ENCODE results near the gene RASGRF1.

The RASGRF1 gene

DNA sequence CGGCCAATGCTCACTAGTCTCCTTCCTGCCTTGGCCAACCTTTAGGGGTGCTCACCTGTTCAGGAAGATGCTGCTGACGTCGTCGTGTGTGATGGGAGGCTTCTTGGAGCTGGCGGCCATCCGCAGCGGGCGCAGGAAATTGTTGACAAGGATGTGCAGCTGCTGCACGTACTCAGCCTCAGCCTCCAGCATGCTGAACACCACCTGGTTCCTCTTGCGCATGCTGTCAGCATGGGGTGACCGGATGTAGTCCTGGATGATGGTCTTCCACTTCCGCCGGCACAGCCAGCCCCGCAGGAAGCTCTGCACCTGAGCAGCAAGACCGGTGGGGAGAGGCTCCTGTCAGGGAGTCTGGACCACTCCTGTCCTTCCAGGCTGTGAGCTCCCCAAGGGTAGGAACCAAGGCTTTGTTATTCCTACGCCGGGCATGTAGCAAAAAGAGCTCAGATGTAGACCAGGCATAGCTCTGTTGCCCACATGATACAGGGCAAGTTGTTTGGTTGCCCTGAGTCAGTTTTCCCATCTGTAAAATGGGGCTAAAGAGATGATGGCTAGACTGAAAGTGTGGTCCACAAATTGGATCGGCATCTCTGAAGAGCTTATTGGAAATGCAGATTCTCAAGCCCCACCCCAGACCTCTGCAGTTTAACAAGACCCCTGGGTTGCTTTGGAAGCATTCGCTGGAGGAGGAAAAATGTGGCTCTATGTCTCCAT, 43.7 kb downstream of the RASGRF1 start:
- in situ Hi-C loops (cut with MboI; ENCODE audit: low sequenced_read_pairs), result no loop called here

DNA sequence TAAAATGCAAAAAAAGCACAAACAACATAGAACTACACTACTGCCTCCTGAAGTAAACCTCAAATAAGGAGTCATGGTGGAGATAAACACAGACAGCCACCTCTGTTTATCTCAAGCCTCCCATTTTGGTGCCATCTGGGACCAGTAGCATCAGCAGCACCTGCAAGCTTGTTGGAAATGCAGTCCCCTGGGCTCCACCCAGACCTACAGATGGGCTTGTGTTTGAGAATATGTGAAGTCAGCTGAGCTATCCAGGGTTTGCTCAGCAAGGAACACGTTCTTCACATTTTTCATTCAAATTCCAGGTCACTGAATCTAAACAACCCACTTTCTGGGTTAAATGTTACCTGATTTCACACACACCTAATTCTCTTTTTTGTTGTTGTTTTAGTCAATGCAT, 45.5 kb downstream of the RASGRF1 start:
- in situ Hi-C loops (cut with MboI; ENCODE audit: low sequenced_read_pairs), result no loop called here

DNA sequence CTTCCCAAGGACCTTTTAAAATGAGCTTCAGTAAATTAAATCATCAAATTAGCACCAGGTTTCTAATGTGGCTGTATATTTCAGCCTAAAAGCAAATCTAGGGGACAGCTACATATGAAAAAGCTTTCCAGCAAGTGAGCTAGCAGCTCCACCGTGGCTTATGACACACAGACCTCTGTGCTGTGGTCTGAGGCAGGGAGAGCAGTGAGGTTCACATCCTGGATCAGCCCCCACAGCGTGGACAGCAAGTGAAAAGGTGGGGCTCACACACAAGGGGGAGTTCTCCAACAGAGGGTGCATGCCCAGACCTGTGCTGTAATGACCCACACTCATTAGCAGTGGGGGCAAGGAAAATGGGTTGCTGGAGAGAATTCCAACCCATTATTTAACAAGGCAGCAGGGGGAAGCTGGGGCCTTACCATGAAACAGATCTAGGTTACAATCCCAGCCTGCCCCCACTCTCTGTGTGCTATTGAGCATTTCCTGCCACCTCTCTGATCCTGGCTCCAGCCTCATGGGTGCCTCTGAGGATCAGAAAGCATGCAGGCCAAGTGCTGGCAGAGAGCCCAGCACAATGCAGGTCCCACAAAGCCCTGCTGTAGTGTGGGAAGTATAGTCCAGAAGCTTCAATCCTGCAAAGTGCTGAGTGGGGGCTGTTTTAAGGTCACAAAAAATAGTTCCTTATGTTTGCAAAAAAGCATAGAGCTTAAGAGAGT, 48.2 kb downstream of the RASGRF1 start:
- in situ Hi-C loops (cut with MboI; ENCODE audit: low sequenced_read_pairs), result no loop called here

DNA sequence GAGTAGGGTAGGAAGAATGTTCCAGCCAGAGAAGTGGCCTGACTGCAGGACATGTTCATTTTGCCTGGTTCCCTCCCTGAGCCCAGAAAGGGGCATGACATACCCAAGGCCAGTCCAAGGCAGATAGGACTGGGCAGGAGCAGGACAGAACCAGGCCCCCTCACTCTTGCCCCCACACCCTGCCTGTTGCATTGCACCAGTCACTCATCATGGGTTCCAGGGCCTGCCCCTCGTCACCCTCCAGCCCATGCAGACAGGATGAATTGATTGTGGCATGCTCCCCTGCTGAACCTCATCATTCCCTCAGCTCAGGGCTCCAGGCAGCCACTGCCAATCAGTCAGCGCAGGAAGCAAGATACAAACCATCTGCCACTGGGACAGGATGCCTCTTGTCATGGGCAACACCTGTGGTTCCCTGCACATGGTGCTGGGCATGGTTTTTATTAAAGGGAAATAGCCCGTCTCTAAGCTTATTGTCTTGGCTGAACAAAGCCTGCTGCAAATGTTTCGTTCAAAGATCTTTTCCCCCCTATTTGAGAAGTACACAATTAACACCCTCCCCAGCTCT, 48.9 kb downstream of the RASGRF1 start:
- in situ Hi-C loops (cut with MboI; ENCODE audit: low sequenced_read_pairs), result no loop called here

DNA sequence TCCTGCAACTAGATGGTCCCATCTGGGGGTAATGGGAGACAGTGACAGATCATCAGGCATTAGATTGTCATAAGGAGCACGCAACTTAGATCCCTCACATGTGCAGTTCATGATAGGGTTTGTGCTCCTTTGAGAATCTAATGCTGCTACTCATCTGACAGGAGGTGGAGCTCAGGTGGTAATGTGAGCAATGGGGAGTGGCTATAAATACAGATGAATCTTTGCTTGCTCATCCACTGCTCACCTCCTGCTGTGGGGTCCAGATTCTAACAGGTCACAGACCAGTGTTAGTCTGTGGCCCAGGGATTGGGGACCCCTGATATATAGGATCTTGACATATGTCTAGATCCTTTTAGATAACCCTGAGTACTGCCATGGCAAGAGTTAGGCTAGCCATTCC, 52.7 kb downstream of the RASGRF1 start:
- in situ Hi-C loops (cut with MboI; ENCODE audit: low sequenced_read_pairs), result loop anchor here (10.0 kb wide), 1 partner anchor 147 kb away; no protein-coding TSS in a partner anchor

DNA sequence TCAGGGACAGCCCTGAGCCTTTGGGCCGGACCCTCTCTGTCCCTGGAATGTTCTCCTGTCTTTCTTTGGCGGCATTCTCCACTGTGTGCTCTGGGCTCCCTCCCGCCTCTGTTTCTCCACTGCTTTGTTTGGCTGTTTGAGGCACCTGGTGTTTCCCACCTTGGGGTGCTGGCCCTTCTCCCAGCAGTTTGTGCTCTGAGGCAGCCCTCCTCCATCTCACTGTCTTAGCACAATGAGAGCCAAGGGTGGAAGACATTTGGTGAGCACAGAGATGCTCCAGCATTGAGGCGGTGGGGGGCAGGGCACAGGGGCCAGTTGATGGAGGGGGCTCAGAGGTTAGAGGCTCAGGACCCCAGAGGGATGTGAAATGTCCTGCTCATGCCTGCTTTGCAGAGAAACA, 54.3 kb downstream of the RASGRF1 start:
- in situ Hi-C loops (cut with MboI; ENCODE audit: low sequenced_read_pairs), result loop anchor here (10.0 kb wide), 1 partner anchor 148 kb away; no protein-coding TSS in a partner anchor

DNA sequence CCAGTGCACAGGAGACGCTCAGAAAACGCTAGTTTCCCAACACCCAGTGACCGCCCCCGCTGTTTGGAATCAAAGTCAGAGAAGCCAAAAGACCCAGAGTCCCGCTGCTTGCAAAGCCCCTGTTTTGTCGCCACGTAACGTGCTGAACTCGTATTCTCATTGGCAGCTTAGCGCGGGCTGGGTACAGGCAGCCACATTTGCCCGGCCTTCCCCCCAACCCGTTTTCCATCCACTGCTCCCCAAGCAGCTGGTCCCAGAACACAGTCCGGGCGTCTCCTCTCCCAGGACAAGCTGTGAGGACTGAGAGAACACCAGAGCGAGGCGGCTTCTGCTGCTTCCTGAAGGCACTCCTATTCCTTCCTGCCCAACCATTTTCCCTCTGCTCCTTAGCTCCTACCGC, 54.8 kb downstream of the RASGRF1 start:
- in situ Hi-C loops (cut with MboI; ENCODE audit: low sequenced_read_pairs), result loop anchor here (10.0 kb wide), 1 partner anchor 149 kb away; no protein-coding TSS in a partner anchor

DNA sequence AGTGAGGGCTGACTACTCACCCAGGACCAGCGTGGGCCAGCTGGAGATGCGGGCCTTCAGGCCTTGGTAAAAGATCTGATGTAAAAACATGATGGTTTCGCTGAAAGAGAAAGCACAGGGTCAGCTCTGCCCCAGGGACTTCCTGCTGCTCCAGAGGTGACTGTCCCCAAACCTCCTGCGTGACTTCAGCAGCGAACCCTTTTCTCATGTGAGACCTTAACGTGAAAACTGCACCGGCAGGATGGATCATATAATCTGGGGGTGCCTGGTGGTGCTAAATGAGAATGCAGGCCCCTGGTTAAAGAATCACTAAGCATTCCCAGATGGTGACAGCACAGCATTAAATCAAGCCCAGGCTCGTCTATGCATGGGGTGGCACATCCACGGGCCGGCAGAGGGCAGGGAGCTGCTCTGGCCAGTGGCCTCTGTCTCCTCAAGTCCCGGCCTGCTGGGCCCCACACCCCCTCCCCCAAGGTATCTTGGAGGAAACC, 55.4 kb downstream of the RASGRF1 start:
- in situ Hi-C loops (cut with MboI; ENCODE audit: low sequenced_read_pairs), result loop anchor here (10.0 kb wide), 1 partner anchor 150 kb away; no protein-coding TSS in a partner anchor

DNA sequence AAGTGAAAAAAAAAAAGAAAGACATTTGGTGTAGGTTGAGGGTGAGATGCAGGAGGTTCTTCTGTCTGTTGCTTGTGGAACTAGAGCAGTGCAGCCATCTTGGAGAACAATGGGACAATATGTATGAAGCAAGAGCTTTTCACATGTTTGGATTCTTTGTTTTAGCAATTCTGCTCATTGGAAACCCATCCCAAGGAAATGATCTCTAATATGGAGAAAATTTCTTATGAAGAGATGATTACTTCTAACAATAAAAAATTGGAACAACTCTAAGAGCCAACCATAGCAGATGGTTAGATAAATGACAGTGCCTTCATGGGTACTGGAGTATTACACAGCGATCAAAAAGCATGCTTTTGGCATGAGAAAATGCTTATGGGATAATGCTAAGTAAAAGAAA, 56.3 kb downstream of the RASGRF1 start:
- in situ Hi-C loops (cut with MboI; ENCODE audit: low sequenced_read_pairs), result loop anchor here (10.0 kb wide), 1 partner anchor 151 kb away; no protein-coding TSS in a partner anchor

DNA sequence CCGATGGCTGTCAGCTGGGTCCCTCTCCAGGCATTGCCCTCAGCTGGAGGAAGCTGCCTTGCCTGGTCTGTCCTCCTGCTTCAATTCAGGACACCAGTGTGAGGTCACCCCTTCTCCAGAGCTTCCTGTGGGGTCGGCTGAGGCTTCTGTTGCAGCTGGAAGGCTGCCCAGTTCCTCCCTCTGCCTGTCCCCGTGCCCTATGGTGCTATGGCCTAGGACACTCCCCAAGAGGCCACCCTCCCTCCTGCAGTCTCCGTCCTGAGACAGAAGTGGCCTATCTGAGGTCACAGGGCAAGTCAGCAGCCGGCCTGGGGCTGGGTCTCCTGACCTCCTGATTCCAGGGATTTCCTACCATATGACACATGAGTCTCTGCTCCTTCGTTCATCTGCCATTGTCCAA, 57.9 kb downstream of the RASGRF1 start:
- in situ Hi-C loops (cut with MboI; ENCODE audit: low sequenced_read_pairs), result loop anchor here (10.0 kb wide), 1 partner anchor 152 kb away; no protein-coding TSS in a partner anchor

DNA sequence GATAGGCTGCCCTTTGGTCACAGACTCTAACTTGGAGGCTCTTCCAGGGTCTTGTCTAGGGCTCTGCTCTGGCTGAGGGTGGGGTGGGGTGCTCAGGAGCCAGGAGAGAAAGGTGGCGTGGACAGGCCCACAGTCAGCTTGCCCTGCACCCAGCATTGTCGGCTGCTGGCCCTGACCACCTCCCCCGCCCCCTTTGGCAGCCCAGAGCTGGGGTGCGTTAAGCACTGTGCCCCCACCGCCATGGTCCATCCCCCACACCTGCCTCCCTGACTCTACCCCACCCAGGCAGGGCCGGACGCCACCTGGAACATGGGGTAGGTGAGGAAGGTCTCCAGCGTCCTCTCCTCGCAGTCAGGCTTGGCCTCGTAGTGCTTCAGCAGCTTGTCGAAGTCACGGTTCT, 58.8 kb downstream of the RASGRF1 start:
- in situ Hi-C loops (cut with MboI; ENCODE audit: low sequenced_read_pairs), result loop anchor here (10.0 kb wide), 1 partner anchor 153 kb away; no protein-coding TSS in a partner anchor

DNA sequence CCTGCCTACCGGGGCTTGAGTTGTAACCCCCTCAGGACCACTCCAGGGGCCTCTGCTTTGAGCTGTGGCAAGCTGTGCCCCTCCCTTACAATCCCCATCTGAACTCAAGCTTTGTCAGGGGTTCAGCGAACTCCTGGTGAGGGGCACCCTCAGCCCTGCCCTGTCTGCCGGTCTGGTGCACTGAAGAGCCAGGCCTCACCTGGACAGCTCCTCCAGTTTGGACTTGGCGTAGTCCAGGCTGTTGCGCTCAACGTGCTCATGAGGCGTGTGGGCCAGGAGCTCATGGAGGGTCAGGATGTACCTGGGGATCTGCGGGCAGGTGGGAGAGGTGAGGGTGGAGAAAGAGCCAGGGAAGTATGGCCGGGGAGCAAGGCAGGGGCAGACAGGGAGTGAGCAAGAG, 59.4 kb downstream of the RASGRF1 start:
- in situ Hi-C loops (cut with MboI; ENCODE audit: low sequenced_read_pairs), result loop anchor here (10.0 kb wide), 1 partner anchor 154 kb away; no protein-coding TSS in a partner anchor

DNA sequence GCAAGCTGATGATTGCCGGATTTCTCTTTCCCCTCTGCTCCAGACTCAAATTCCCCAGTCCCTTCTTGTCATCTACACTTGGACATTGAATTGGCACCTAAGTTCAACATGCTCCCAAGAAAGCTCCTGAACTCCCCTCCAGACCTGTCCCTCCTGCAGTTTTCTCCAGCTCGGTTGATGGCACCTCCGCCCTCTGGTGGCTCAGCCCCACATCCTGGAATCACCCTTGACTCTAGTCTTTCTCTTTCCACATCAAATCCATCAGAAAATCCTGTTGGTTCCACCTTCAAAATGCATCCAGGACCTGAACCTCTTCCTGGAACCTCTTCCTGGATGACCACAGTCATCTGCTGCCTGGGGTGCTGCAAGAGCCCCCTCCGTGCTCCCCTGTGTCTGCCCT, 60.1 kb downstream of the RASGRF1 start:
- in situ Hi-C loops (cut with MboI; ENCODE audit: low sequenced_read_pairs), result loop anchor here (10.0 kb wide), 1 partner anchor 154 kb away; no protein-coding TSS in a partner anchor

DNA sequence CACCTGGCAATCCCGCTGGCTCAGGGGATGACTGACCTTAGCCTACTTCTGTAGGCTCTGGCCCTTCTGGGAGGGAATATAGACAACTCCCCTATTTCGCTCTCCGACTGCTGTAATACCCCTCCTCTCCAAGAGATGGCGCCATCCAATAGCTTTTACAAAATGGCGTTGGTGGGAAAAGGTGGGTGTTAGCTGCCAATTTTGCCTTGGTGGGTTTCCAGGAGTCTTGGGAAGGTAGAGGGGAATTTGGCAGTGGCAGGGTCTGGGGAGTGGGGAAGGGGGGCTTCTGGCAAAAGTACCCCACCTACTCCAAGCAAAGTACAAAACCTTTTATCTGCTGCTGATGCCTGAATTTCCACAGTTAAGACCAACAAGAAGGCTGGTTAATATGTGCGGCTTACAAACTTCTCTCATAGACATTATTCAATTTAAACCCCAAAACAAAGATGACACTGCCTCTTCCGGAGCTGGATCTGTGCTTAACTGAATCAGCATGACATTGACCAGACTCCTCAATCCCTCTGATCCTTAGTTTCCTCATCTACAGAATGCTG, 62.1 kb downstream of the RASGRF1 start:
- in situ Hi-C loops (cut with MboI; ENCODE audit: low sequenced_read_pairs), result loop anchor here (10.0 kb wide), 1 partner anchor 114 kb away; no protein-coding TSS in a partner anchor

DNA sequence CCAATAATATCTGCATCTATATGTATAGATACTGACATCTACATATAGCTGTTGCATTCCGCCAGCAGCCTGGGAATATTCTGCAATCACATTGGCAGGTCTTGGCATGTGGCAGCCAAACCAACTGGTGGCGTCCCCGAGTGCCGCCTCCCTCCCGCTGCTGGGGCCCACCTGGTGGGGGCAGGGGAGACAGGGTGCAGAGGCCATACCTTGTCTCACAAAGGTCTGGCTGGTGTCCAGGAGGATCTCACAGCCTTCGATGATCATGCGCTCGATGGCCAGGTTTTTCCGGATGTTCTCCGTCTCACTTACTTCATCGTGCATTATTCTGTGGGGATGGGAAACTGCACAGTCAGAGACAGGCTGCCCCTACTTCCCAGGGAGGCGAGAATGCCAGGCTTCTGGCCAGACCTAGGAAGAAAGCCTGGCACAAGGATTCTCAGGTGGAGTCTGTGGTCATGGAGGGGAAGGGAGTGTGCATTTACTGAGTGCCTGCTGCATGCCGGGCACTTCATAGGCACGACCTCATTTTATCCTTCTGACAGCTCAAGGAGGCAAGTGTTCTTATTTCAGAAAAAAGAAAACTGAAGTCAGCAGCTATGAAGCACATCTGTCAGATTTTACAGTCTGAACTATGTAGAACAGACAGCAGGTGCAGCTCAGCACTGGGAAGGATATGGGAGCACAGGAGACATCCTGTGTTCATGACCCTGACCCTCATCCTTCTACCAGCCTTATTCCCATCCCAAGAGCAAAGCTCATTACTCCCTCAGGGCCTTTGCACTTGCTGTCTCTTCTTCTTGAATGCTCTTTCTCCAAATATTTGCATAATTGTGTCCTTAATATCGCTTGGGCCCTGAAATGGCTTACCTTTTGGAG, 62.8 kb downstream of the RASGRF1 start:
- in situ Hi-C loops (cut with MboI; ENCODE audit: low sequenced_read_pairs), result loop anchor here (10.0 kb wide), 1 partner anchor 113 kb away; no protein-coding TSS in a partner anchor

DNA sequence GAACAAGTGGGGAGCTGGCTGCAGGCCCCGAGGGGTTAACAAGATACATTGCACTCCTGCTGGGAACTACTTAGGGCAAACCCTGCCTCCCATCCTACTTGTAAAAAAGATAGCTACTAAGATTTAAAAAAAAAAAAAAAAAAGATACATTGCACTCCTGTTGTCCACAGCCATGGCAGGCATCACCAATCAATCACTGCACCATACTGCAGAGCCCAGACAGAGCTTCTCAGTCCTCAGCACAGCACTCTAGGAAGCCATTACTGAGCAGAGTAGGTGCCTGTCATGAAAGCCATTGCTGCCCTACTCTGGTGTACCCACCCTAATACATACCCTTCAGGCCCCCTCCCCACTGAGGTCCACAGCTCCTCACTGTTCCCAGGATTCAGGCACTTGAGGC, 64.8 kb downstream of the RASGRF1 start:
- in situ Hi-C loops (cut with MboI; ENCODE audit: low sequenced_read_pairs), result loop anchor here (10.0 kb wide), 1 partner anchor 111 kb away; no protein-coding TSS in a partner anchor

DNA sequence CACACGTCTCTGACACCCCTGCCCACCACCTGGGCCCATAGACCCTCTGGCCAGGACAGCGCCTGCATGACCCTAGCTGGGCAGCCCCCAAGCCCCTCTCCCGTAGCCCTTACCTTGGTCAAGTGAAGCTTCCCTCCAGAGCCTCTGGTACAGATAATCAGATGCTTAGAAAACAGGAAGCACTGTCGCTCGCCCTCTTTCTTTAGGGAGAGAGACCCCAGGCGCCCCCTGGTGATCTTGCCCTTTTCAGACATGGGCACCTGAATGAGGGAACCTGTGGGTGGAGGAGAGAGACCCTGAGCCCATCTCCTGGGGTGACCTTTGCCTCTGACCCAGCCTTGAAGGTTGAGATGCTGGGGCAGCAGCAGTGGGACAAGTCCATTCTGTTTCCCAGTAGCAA, 65.4 kb downstream of the RASGRF1 start:
- in situ Hi-C loops (cut with MboI; ENCODE audit: low sequenced_read_pairs), result loop anchor here (10.0 kb wide), 1 partner anchor 110 kb away; no protein-coding TSS in a partner anchor

DNA sequence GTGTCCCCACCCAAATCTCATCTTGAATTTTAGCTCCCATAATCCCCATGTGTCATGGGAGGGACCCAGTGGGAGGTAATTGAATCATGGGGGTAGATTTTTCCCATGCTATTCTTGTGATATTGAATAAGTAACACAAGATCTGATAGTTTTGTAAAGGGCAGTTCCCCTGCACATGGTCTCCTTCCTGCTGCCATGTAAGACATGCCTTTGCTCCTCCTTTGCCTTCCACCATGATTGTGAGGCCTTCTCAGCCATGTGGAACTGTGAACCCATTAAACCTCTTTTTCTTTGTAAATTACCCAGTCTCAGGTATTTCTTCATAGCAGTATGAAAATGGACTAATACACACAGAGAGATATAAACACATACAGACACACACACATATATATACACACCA, 66.1 kb downstream of the RASGRF1 start:
- in situ Hi-C loops (cut with MboI; ENCODE audit: low sequenced_read_pairs), result loop anchor here (10.0 kb wide), 1 partner anchor 110 kb away; no protein-coding TSS in a partner anchor

DNA sequence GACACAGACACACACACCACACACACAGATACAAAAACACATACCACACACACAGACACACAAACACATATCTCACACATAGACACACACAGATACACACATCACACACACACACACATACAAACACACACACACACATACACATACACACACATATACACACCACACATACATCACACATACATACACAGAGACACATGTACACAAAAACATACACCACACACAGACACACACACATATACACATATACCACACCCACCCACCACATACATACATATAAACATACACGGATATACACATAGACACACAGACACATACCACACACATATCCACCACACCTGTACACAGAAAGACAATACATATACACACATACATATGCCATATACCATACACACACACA, 66.7 kb downstream of the RASGRF1 start:
- in situ Hi-C loops (cut with MboI; ENCODE audit: low sequenced_read_pairs), result loop anchor here (10.0 kb wide), 1 partner anchor 109 kb away; no protein-coding TSS in a partner anchor

DNA sequence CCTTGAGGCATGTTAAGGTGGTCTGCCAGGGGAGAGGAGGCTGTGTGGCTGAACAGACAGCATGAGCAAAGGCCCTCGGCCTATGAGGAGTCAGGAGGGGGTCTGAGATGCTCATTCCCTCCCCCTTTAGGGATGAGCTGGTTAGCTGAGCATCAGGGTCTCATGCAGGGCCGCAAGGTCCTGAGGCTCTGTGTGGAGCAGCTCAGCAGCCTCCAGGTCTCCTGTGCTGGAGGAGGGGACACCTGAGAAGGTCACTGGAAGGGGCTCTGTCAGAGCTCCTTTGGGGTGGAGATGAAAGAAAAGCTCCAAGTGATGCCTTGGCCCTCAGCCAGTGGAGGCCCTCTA, 67.1 kb downstream of the RASGRF1 start:
- in situ Hi-C loops (cut with MboI; ENCODE audit: low sequenced_read_pairs), result loop anchor here (10.0 kb wide), 1 partner anchor 109 kb away; no protein-coding TSS in a partner anchor
